EH (cell line): ENCODE results near the gene NDUFV1.
"Not testable (repeated sequence)": the region's sequence is repeated elsewhere in the genome, so short reads cannot be mapped to it uniquely, and the experiment has no call there.

Source experiments
- DNase-seq: peaks from one replicate; pipeline ENCODE4 v3.0.0-alpha.2; 2015; ENCODE audit warnings: low read depth

Gene NDUFV1

GRCh38 chr11:67657300-67657699 is 50.6 kb downstream of the NDUFV1 start:
- no peak for DNase-seq

- not testable (repeated sequence) for DNase-seq
Measured at GRCh38 chr11:67659651-67660165, 53.0 kb downstream of the NDUFV1 start.

GRCh38 chr11:67660752-67661151 is 54.0 kb downstream of the NDUFV1 start:
- not testable (repeated sequence) for DNase-seq
